ENCODE measurements around the gene WASF3.

DNA sequence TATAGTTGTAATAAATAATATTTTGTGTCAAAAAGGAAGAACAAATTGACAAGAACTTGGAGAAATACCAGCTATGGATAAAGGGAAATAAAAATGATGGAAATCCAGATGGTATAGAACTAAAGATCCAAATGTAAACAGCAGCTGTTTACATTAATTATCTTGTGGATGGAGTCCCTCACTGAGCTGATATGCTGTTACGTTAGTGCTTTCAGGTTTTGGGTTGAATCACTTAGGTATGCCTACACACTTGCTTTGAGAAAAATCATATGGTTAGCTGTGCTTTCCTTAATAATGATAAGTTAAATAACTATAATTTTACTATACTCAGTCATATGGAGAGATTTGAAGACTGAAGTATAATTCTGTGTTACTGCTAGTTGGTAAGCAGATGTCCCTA is 27.7 kb downstream of the WASF3 start:
- TF ChIP-seq, protein P1, sequence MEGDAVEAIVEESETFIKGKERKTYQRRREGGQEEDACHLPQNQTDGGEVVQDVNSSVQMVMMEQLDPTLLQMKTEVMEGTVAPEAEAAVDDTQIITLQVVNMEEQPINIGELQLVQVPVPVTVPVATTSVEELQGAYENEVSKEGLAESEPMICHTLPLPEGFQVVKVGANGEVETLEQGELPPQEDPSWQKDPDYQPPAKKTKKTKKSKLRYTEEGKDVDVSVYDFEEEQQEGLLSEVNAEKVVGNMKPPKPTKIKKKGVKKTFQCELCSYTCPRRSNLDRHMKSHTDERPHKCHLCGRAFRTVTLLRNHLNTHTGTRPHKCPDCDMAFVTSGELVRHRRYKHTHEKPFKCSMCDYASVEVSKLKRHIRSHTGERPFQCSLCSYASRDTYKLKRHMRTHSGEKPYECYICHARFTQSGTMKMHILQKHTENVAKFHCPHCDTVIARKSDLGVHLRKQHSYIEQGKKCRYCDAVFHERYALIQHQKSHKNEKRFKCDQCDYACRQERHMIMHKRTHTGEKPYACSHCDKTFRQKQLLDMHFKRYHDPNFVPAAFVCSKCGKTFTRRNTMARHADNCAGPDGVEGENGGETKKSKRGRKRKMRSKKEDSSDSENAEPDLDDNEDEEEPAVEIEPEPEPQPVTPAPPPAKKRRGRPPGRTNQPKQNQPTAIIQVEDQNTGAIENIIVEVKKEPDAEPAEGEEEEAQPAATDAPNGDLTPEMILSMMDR (IDR thresholded peaks at IDR 0.05; ENCODE audit: insufficient read depth, low read length) = no peak
- TF ChIP-seq, protein P2, sequence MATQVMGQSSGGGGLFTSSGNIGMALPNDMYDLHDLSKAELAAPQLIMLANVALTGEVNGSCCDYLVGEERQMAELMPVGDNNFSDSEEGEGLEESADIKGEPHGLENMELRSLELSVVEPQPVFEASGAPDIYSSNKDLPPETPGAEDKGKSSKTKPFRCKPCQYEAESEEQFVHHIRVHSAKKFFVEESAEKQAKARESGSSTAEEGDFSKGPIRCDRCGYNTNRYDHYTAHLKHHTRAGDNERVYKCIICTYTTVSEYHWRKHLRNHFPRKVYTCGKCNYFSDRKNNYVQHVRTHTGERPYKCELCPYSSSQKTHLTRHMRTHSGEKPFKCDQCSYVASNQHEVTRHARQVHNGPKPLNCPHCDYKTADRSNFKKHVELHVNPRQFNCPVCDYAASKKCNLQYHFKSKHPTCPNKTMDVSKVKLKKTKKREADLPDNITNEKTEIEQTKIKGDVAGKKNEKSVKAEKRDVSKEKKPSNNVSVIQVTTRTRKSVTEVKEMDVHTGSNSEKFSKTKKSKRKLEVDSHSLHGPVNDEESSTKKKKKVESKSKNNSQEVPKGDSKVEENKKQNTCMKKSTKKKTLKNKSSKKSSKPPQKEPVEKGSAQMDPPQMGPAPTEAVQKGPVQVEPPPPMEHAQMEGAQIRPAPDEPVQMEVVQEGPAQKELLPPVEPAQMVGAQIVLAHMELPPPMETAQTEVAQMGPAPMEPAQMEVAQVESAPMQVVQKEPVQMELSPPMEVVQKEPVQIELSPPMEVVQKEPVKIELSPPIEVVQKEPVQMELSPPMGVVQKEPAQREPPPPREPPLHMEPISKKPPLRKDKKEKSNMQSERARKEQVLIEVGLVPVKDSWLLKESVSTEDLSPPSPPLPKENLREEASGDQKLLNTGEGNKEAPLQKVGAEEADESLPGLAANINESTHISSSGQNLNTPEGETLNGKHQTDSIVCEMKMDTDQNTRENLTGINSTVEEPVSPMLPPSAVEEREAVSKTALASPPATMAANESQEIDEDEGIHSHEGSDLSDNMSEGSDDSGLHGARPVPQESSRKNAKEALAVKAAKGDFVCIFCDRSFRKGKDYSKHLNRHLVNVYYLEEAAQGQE (IDR thresholded peaks at IDR 0.05; ENCODE audit: insufficient replicate concordance, low read depth) = no peak
- TF ChIP-seq POLR2AphosphoS5 (IDR thresholded peaks at IDR 0.05; ENCODE audit: low read depth) = no peak
- no peak for TF ChIP-seq GABPA (IDR thresholded peaks at IDR 0.05; ENCODE audit: low read depth)
- TF ChIP-seq SPI1 (IDR thresholded peaks at IDR 0.05; ENCODE audit: borderline replicate concordance, low read depth) = no peak
